NCI-H1694 (cell line): ENCODE measurements around the gene MMP3.
"Not testable (repeated sequence)": the region's sequence is repeated elsewhere in the genome, so short reads cannot be mapped to it uniquely, and the experiment has no call there.

Experiments
- DNase-seq: peaks from one replicate; lab custom pipeline; 2025; lab: John Stamatoyannopoulos, UW

Gene MMP3

DNA sequence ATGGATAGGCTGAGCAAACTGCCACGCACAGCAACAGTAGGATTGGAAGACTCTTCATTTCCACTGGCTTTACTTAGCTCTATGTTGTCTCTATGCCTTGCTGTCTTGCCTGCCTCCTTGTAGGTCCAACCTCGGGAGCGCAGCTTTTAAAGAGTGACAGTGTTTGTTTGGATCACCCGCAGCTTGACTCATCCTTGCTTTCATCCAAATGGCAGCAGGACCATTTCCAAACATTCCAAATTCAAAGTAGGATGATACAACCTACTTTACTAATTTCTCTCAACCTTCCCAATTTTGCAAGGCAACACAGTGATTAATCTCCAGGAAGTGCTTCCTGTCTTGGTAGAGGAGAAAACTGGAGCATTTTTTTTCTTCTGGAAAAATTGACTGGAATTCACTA lies at the start of gene MMP3:
MMP3 (minus strand) TSS at position 121 of the 400 bp plus-strand sequence; CDS start at position 58, 63 bp downstream.
- no peak for DNase-seq

GRCh38 chr11:102891736-102892135 lies 48.3 kb upstream of the MMP3 start:
- DNase-seq: no peak

DNA sequence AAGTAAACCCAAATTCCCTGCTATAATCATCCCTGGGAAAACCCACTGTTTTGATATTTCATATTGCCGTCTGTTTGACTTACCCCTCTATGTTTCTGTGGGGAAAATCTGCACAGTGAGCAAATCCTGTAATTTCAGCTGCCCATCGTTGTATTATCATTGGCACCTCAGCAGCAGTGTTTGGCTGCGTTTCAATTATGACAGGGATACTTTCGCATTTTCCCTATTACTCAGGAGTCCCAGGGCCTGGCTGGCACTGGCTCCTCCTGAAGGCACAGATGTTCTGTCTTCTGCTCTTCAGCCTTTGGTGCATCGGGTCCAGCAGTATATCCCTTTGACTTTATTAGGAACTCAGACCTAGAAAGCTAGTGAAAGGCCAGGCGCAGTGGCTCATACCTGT lies 43.6 kb upstream of the MMP3 start:
- no peak for DNase-seq

DNA sequence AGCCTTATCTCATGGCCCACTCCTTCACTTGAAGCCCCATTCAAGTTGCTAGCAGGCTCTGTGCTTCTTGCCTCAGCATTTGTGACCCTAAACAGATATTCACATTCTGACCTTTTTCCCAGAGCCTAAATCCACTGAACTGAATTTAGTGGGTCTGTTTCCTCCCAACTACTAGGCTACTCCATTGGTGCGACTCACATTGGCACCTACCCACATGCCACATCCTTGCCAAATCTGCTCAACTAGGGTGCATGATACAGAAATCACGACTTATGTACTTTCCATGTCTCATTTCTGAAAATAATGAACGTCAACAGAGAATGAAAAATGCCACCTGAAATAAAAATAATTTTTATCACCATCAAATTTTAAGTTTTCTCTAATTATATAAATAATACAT lies 39.7 kb upstream of the MMP3 start:
- no peak for DNase-seq

DNA sequence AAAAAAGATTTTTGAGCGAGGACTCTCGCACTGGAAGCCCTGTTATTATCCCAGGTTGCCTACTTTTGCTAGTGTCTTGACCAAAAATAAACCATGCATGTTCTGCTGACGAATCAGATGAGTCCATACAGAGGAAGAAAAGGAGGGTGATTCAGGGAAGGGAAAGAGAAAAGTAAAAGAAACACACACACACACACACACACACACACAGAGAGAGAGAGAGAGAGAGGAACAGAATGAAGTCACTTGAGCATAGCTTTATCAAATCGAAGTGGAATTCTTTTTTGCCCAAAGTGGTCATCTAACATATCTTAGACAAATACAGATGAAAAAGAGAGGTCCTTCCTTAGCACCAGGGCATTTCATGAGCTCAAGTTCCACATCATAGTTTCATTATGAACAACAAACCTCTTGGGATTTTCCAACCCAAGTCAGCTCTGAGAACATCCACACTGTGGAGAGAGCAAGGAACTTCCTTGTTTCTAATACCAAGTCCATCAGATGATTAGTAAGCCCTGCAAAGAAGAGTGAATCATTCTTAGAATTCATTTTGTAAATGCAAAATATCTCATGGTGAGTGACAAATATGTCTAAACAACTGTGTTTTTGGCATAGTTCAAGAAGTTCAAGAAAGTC lies 39.1 kb upstream of the MMP3 start:
- DNase-seq: no peak

GRCh38 chr11:102879801-102880200 lies 36.4 kb upstream of the MMP3 start:
- no peak for DNase-seq

GRCh38 chr11:102878595-102878994 lies 35.2 kb upstream of the MMP3 start:
- DNase-seq: no peak

DNA sequence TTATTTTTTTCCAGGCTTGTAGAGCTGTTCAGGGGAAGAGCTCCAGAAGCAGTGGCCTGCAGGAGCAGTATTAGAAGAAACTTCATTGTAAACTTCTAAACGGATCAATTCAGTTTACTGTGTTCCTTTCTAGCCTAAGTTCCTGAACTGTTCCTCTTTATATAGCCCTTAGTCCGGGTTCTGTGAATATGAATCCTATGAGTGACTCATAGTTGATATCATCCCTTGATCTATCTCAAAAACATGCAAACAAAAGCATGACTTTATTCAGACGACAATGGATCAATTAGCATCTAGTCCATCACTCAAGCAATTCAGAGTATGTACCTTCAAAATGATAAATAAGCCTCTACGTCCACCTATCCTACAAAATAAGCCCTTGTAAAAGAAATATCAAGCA lies 31.4 kb upstream of the MMP3 start, which contains the start of gene MMP12:
MMP12 (minus strand) TSS at position 131 of the 400 bp plus-strand sequence; CDS start at position 86, 45 bp downstream.
- DNase-seq: no peak

GRCh38 chr11:102869354-102869964 lies 26.1 kb upstream of the MMP3 start:
- DNase-seq: not testable (repeated sequence)

GRCh38 chr11:102868339-102868738 lies 24.9 kb upstream of the MMP3 start:
- DNase-seq: no peak

- DNase-seq: no peak
Observed at GRCh38 chr11:102864724-102865123, 21.3 kb upstream of the MMP3 start.

GRCh38 chr11:102853956-102854355 lies 10.5 kb upstream of the MMP3 start:
- DNase-seq: no peak

- DNase-seq: no peak
Observed at GRCh38 chr11:102853055-102853454, 9.6 kb upstream of the MMP3 start.

DNA sequence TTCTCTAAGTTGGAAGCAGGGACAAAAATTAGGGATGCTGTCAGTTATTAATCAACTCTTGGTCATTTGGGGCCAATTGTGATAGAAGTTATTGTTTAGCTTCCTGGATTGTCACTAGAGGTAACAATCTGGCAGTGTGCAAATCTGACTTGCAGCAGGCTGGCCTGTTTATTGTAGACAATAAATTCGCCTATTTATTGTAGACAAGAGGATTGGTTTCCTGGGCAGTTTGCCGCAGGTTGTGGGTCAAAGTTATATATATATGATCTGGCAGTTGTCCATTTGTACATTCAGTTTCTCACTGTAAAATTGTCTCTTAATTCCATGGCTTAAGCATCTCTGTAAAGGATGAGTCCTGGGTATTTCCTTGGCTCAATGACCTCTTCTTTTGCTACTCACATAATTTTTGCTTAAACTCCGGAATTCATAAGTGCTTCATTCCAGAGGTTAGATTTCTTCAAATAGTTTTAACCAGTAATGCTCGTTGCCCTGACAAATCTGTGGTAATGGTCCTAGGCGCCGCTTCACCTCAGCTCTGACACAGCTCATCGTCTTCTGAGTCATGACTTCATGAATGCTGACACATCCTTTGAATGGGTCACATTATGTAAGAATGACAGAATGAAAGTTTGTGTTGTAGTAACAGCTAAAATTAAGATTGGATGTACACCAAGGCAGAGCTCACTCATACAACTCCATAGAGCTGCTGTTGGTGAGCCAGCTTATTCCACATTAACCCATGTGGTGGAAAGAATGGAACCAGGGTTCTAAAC lies 7.8 kb upstream of the MMP3 start:
- no peak for DNase-seq

DNA sequence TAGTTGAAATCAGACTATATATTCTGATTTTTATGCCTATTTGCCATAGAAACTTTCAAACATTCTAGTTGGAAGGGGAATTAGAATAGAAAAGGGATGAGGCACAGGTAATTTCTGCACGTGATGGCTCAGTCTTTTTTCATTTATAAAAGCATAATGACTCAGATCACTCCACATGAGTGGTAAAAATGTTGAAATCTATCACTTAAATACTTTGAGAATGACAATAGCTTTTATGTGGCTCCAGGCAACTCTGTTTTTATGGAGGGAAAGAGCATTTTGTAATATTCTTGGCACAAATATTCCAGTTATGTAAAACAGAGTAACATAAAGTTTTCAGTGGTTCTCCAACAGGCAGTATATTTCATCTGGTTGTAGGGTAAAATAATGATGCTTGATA lies 5.9 kb upstream of the MMP3 start:
- DNase-seq: no peak

- no peak for DNase-seq
Observed at GRCh38 chr11:102846292-102846691, 2.9 kb upstream of the MMP3 start.

DNA sequence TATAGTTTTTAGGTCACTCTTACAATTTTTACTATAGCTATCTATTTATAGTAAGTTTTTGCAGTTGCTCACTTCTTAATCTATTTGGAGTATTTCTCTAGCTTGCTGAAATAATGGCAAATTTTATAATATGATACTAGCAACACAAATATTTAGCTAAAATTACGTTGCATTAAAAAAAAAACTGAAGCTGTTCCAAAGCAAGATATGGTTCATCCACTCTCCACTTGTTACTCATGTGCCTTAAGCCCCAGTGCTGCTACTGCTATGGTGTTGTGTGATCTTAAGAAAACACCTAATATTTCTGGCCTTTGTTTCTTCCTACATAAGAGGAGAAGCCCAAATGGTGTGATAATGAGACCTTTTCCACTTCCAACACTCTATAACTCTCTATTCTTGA lies 479 bp downstream of the MMP3 start:
- DNase-seq: no peak

DNA sequence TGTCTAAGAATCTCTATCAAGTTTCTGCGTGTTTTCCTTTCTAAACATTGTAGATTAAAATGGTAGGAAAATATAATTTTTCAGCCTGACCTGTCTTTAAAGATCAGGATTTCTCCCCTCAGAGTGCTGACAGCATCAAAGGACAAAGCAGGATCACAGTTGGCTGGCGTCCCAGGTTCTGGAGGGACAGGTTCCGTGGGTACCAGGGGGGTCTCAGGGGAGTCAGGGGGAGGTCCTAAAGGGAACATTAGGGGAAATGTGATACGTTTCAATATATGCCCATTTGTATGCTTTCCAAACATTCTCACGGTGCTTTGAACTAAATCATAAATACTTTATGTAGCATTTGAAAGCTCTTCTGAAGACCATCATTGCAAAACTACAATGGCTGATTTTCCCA lies 3.4 kb downstream of the MMP3 start:
- no peak for DNase-seq

DNA sequence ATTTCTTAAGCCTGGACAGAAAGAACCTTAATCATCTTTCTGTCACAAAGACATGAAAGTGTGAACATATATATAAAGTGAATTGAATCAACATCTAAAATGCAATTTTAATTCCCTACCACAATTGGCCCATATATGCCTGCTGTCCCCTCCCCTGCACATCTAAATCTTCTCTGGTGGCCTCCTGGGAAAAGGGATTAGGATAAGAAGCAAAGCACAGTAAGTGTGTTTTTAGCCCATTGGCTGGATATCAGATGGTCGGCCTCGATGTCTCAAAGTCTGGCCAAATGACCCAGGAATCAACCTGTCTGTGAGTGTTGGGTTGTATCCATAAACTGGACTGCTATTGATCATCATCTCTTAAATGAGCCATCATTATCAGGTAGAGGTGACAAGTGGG lies 5.8 kb downstream of the MMP3 start:
- no peak for DNase-seq

- no peak for DNase-seq
Observed at GRCh38 chr11:102837156-102837555, 6.3 kb downstream of the MMP3 start.

GRCh38 chr11:102836290-102836875 lies 7.0 kb downstream of the MMP3 start:
- DNase-seq: no peak

GRCh38 chr11:102833731-102834130 lies 9.7 kb downstream of the MMP3 start:
- DNase-seq: no peak

DNA sequence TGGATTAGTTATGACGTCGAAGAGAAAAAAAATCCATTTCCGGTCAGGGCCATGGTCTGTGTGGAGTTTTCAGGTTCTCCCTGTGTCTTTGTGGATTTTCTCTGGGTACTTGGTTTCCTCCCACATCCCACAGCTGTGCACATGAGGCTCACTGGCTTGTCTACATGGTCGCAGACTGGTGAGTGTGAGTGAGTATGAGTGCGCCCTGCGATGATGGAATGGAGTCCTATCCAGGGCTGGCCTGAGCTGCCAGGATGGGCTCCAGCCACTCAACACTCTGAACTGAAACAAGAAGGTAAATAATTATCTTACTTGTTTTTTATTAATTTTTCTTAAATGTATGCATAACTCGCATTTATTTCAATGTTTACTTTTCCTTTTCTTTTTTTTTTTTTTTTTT lies 10.8 kb downstream of the MMP3 start:
- DNase-seq: no peak
